ENCODE data around the gene TMEM8B. TPM values are rescaled to one million over a fixed set of nuclear protein-coding genes. Genes with fewer than 3 reads are reported as not detected.
"Not testable (repeated sequence)": the region's sequence is repeated elsewhere in the genome, so short reads cannot be mapped to it uniquely, and the experiment has no call there.

Gene TMEM8B
- polyA plus RNA-seq, 3 donors = 2.6 to 11.6 (median 3.8) TPM

DNA sequence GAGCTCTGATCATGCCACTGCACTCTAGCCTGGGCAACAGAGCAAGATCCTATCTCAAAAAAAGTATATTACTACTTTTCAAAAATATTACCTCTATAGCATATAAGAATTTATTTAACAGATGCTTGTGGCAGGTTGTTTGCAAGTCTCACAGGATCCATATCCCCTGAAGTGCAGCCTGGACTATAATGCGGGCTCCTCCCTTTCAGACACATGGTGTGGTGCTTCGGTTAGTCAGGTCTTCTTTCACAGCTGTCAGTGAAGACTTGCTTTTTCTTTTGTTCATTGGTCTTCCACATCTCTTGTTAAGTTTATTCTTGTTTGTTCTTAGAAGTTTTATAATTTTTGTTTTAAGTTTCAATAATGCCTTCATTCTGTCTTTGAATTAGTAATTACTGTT lies 67.5 kb downstream of the TMEM8B start:
- no peak overlapping the region for H2AFZ ChIP-seq (ENCODE audit: insufficient read depth, low read depth, low read length, poor library complexity, severe bottlenecking)
- no peaks in the 10 kb centered on the region for H3K79me2 ChIP-seq (ENCODE audit: insufficient read depth, low read length)
- Mint-ChIP-seq H3K4me1 (peaks cover 6% of the 10 kb centered on the region), H3K36me3 (no peaks in the 10 kb centered on the region), H3K27ac (no peak overlapping the region), H3K27me3 (ENCODE audit: low read depth in 3 of 3) (peaks cover 6 to 28% (median 16%) of the 10 kb centered on the region in 3 donors), H3K9me3 (no peaks in the 10 kb centered on the region), H3K4me3 (no peak overlapping the region)
- WGBS (ENCODE audit: insufficient coverage) = no CpG with 5 or more reads among the region's 2 CpGs
- no peaks in the 10 kb centered on the region for H3K9me3 ChIP-seq (replicated peaks in 1 of 2; ENCODE audit: control insufficient read depth in 1 of 2, insufficient read depth in 1 of 2, low read length in 2 of 2)
- no peak overlapping the region for H3K27ac ChIP-seq (ENCODE audit: low read depth in 1 of 2, low read length in 2 of 2)
- no peaks in the 10 kb centered on the region for H3K36me3 ChIP-seq (replicated peaks in 1 of 2; ENCODE audit: control insufficient read depth in 1 of 2, insufficient read depth in 2 of 2, low read length in 2 of 2)
- H3K4me2 ChIP-seq (replicated peaks; ENCODE audit: extremely low read depth, low read length, poor library complexity, severe bottlenecking) = no peak overlapping the region
- TF ChIP-seq, protein P1, sequence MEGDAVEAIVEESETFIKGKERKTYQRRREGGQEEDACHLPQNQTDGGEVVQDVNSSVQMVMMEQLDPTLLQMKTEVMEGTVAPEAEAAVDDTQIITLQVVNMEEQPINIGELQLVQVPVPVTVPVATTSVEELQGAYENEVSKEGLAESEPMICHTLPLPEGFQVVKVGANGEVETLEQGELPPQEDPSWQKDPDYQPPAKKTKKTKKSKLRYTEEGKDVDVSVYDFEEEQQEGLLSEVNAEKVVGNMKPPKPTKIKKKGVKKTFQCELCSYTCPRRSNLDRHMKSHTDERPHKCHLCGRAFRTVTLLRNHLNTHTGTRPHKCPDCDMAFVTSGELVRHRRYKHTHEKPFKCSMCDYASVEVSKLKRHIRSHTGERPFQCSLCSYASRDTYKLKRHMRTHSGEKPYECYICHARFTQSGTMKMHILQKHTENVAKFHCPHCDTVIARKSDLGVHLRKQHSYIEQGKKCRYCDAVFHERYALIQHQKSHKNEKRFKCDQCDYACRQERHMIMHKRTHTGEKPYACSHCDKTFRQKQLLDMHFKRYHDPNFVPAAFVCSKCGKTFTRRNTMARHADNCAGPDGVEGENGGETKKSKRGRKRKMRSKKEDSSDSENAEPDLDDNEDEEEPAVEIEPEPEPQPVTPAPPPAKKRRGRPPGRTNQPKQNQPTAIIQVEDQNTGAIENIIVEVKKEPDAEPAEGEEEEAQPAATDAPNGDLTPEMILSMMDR (IDR thresholded peaks at IDR 0.05) = no peak
- no peak for DNase-seq
- no peak overlapping the region for H3K9ac ChIP-seq (ENCODE audit: insufficient read depth, low read length, poor library complexity, severe bottlenecking)
- H3K27me3 ChIP-seq (ENCODE audit: control insufficient read depth in 2 of 2, insufficient read depth in 2 of 2, low read length in 2 of 2) = peaks cover 0 to 2% of the 10 kb centered on the region in 2 donors
- peaks cover 7% of the 10 kb centered on the region in 2 donors for H3K4me1 ChIP-seq (ENCODE audit: control insufficient read depth in 1 of 2, insufficient read depth in 2 of 2, low read length in 2 of 2)
- intact Hi-C loops (cut with micrococcal nuclease) = no loop called here
- H4K20me1 ChIP-seq (ENCODE audit: insufficient read depth, low read length) = no peaks in the 10 kb centered on the region
- H3K4me3 ChIP-seq (replicated peaks in 1 of 3; ENCODE audit: low read depth in 2 of 3, low read length in 3 of 3) = no peak overlapping the region

- H3K27me3 ChIP-seq (ENCODE audit: control insufficient read depth in 2 of 2, insufficient read depth in 2 of 2, low read length in 2 of 2); H3K9me3 Mint-ChIP-seq; intact Hi-C loops (cut with micrococcal nuclease); H3K4me3 Mint-ChIP-seq; H3K79me2 ChIP-seq (ENCODE audit: insufficient read depth, low read length); H3K36me3 ChIP-seq (replicated peaks in 1 of 2; ENCODE audit: control insufficient read depth in 1 of 2, insufficient read depth in 2 of 2, low read length in 2 of 2); H3K4me1 ChIP-seq (ENCODE audit: control insufficient read depth in 1 of 2, insufficient read depth in 2 of 2, low read length in 2 of 2); H3K4me3 ChIP-seq (replicated peaks in 1 of 3; ENCODE audit: low read depth in 2 of 3, low read length in 3 of 3); H3K36me3 Mint-ChIP-seq; H4K20me1 ChIP-seq (ENCODE audit: insufficient read depth, low read length); H3K9me3 ChIP-seq (replicated peaks in 1 of 2; ENCODE audit: control insufficient read depth in 1 of 2, insufficient read depth in 1 of 2, low read length in 2 of 2); H3K9ac ChIP-seq (ENCODE audit: insufficient read depth, low read length, poor library complexity, severe bottlenecking); H2AFZ ChIP-seq (ENCODE audit: insufficient read depth, low read depth, low read length, poor library complexity, severe bottlenecking); H3K27ac ChIP-seq (ENCODE audit: low read depth in 1 of 2, low read length in 2 of 2); DNase-seq; H3K4me1 Mint-ChIP-seq; H3K4me2 ChIP-seq (replicated peaks; ENCODE audit: extremely low read depth, low read length, poor library complexity, severe bottlenecking): not testable (repeated sequence)
- WGBS (ENCODE audit: insufficient coverage) = 93% methylated on average over 3 of the region's 7 CpGs
- H3K27ac Mint-ChIP-seq = peak overlapping the region in 2 of 7 donors; percentile 35 to 57
- peaks cover 11 to 33% (median 16%) of the 10 kb centered on the region in 3 donors for H3K27me3 Mint-ChIP-seq (ENCODE audit: low read depth in 3 of 3)
Measured at GRCh38 chr9:35897376-35898099, 68.5 kb downstream of the TMEM8B start.
